A549 (cell line): ENCODE measurements around the gene FOXD3. TPM values are rescaled to one million over a fixed set of nuclear protein-coding genes. Genes with fewer than 3 reads are reported as not detected.

Experiments
- ATAC-seq, 2 experiments: fragments of 200-7000 bp in 1 of 2; fragments of >200 bp in 1 of 2; cut with Nextera tagmentation in 1 of 2; cut with Tn5 transposase in 1 of 2; 3 replicates each; pipeline versions ENCODE4 v1.8.0 to v1.9.1; 2018 to 2020; ENCODE audit warnings: mild to moderate bottlenecking in 1 of 2, moderate library complexity in 1 of 2
- CTCF ChIA-PET: fragments of 300-600 bp; sonication (Branson Sonifier 250); formaldehyde crosslinking; extraction: SDS; loops from one replicate; lab custom pipeline; 2021; ENCODE audit warnings: antibody characterized with exemption, inconsistent platforms; lab: Yijun Ruan, JAX
- POLR2A ChIA-PET: fragments of 350-600 bp; formaldehyde crosslinking; extraction: SDS; loops from one replicate; lab custom pipeline; 2021; ENCODE audit warnings: antibody characterized with exemption, inconsistent platforms; lab: Yijun Ruan, JAX
- DNase-seq, 2 experiments: peaks; one replicate each; pipeline versions ENCODE4 v3.0.0 to v3.0.0-alpha.2; 2011 to 2016; ENCODE audit warnings: low read depth in 1 of 2, low spot score in 1 of 2
- FAIRE-seq: peaks from 2 replicates; lab custom pipeline; 2011; peaks lifted over from hg19 to GRCh38; lab: Jason Lieb, UNC
- H3K27ac ChIP-seq, 2 experiments: fragments of >200 bp; sonication (Bioruptor Twin); formaldehyde crosslinking; 3 replicates each; pipeline ENCODE4 v1.5.1; 2016 to 2017
- H3K4me1 ChIP-seq: fragments of >200 bp; sonication (Bioruptor Twin); formaldehyde crosslinking; 3 replicates; pipeline ENCODE4 v1.6.1; 2016
- H3K4me2 ChIP-seq: fragments of >200 bp; sonication (Bioruptor Twin); formaldehyde crosslinking; 3 replicates; pipeline ENCODE4 v1.6.1; 2016
- H3K4me3 ChIP-seq: fragments of >200 bp; sonication (Bioruptor Twin); formaldehyde crosslinking; 3 replicates; pipeline ENCODE4 v1.5.1; 2016
- H3K9me3 ChIP-seq: fragments of >200 bp; sonication (Bioruptor Twin); formaldehyde crosslinking; 3 replicates; pipeline ENCODE4 v1.6.1; 2016
- BHLHE40 ChIP-seq: IDR thresholded peaks from 2 replicates; pipeline ENCODE4 v1.6.1; 2012; ENCODE audit warnings: low read depth, low read length, inconsistent platforms
- CHD4 ChIP-seq: fragments of 200-600 bp; sonication (generic); IDR thresholded peaks from 2 replicates; pipeline ENCODE4 v1.6.1; 2016; ENCODE audit warnings: antibody characterized with exemption, mild to moderate bottlenecking, borderline replicate concordance
- EHF ChIP-seq: fragments of 250-450 bp; sonication (Bioruptor Pico); IDR thresholded peaks from 2 replicates; pipeline ENCODE4 v1.5.0; 2020; ENCODE audit warnings: mild to moderate bottlenecking
- FOSL2 ChIP-seq, 2 experiments: fragments of 450-650 bp in 1 of 2; fragments of >200 bp in 1 of 2; sonication (Bioruptor Twin) in 1 of 2; formaldehyde crosslinking; IDR thresholded peaks; 2 replicates each; pipeline versions ENCODE4 v1.5.0 to v1.6.1; 2016 to 2020; ENCODE audit warnings: mild to moderate bottlenecking in 1 of 2, moderate library complexity in 1 of 2
- HEYL ChIP-seq: fragments of 250-450 bp; sonication (Bioruptor Pico); IDR thresholded peaks from 2 replicates; pipeline ENCODE4 v1.8.0; 2021; ENCODE audit warnings: mild to moderate bottlenecking, moderate library complexity
- JUN ChIP-seq, 2 experiments: fragments of >200 bp; sonication (Bioruptor Twin); formaldehyde crosslinking; IDR thresholded peaks; 2 replicates in 1 of 2; 3 replicates in 1 of 2; pipeline ENCODE4 v1.6.1; 2016 to 2017
- MAFK ChIP-seq: fragments of 450-650 bp; IDR thresholded peaks from 2 replicates; pipeline ENCODE4 v1.6.1; 2014; ENCODE audit not compliant: partially characterized antibody
- MYC ChIP-seq: IDR thresholded peaks from 2 replicates; pipeline ENCODE4 v1.6.1; 2012; ENCODE audit warnings: mild to moderate bottlenecking, inconsistent platforms, low read length, improper control_type of control experiment, borderline replicate concordance
- NFE2L2 ChIP-seq: fragments of 150-350 bp; conservative IDR thresholded peaks from 2 replicates; pipeline ENCODE4 v1.6.1; 2014; ENCODE audit warnings: low read length
- NPAS2 ChIP-seq: fragments of 250-450 bp; sonication (Bioruptor Pico); IDR thresholded peaks from 2 replicates; pipeline ENCODE4 v1.8.0; 2022; ENCODE audit warnings: mild to moderate bottlenecking, moderate library complexity, borderline replicate concordance
- NR3C1 ChIP-seq: fragments of >200 bp; sonication (Bioruptor Twin); formaldehyde crosslinking; IDR thresholded peaks from 3 replicates; pipeline ENCODE4 v1.6.1; 2017
- RFX5 ChIP-seq: fragments of 450-650 bp; IDR thresholded peaks from 2 replicates; pipeline ENCODE4 v1.7.1; 2014; ENCODE audit warnings: antibody characterized with exemption, mild to moderate bottlenecking, moderate library complexity
- RNF2 ChIP-seq: fragments of 200-600 bp; sonication (generic); IDR thresholded peaks from 2 replicates; pipeline ENCODE4 v1.6.1; 2016; ENCODE audit warnings: low read depth, mild to moderate bottlenecking, antibody characterized with exemption, moderate library complexity, borderline replicate concordance
- TFCP2L1 ChIP-seq: fragments of 250-450 bp; sonication (Bioruptor Pico); IDR thresholded peaks from 2 replicates; pipeline ENCODE4 v1.5.0; 2021; ENCODE audit warnings: mild to moderate bottlenecking
- ZC3H11A ChIP-seq: fragments of 450-650 bp; IDR thresholded peaks from 2 replicates; pipeline ENCODE4 v1.6.1; 2014; ENCODE audit warnings: antibody characterized with exemption, mild to moderate bottlenecking
- WGBS: methylation state at CpG from one replicate; pipeline ENCODE4 v1.1.6; 2017; ENCODE audit errors: missing lambda C conversion rate; 5-methylcytosine and 5-hydroxymethylcytosine counted together
- polyA plus RNA-seq, 4 experiments: library from polyadenylated mRNA; depleted of rRNA in 3 of 4; stranded (reverse); fragments of >200 nt; fragmentation: RNase III in 1 of 4; extraction: RNeasy Plus Mini Kit Qiagen cat#74134 plus additional on column Dnase treatment in 1 of 4; gene quantifications; 2 replicates in 3 of 4; 3 replicates in 1 of 4; pipeline ENCODE4 v1.2.3, GENCODE V29; 2011 to 2017
- TF ChIP-seq, protein P1 (sequence below): fragments of 250-450 bp; sonication (Bioruptor Pico); IDR thresholded peaks from 2 replicates; pipeline ENCODE4 v1.5.0; 2021; ENCODE audit warnings: mild to moderate bottlenecking, moderate library complexity, borderline replicate concordance
- TF ChIP-seq, protein P2 (sequence below): IDR thresholded peaks from 2 replicates; pipeline ENCODE4 v1.6.1; 2012
- TF ChIP-seq, protein P3 (sequence below): fragments of 150-350 bp; IDR thresholded peaks from 2 replicates; pipeline ENCODE4 v1.6.1; 2014; ENCODE audit warnings: low read depth, mild to moderate bottlenecking, low read length
- TF ChIP-seq, protein P4 (sequence below): fragments of 450-650 bp; IDR thresholded peaks from 2 replicates; pipeline ENCODE4 v1.6.1; 2014; ENCODE audit warnings: antibody characterized with exemption
- TF ChIP-seq, protein P5 (sequence below): IDR thresholded peaks from 2 replicates; pipeline ENCODE4 v1.6.1; 2012
- TF ChIP-seq, protein P6 (sequence below): IDR thresholded peaks from 2 replicates; pipeline ENCODE4 v1.6.1; 2012; ENCODE audit warnings: low read depth, borderline replicate concordance

FOXD3 gene
- polyA plus RNA-seq, 2 of the 4 experiments (the other 2 are of a cell fraction): 0.09 to 0.34 TPM

DNA sequence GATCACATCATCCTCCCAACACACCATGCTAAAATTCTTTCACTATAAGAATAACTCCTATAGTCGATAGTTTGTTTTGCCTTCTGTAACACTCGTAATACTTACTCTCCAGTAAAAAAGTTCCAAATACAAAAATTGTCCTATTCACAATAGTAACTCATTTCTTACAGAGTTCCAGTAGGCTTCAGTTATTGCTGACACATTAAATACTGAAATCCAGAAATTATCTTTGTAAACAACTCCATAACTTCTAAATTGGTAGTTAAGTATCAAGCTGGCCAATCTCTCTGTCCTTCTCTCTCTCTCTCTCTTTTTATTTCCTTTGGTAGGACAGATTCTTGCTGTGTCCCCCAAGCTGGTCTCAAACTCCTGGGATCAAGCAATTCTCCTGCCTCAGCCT, 49.6 kb upstream of the FOXD3 start (continued):
- TF ChIP-seq, protein P1, sequence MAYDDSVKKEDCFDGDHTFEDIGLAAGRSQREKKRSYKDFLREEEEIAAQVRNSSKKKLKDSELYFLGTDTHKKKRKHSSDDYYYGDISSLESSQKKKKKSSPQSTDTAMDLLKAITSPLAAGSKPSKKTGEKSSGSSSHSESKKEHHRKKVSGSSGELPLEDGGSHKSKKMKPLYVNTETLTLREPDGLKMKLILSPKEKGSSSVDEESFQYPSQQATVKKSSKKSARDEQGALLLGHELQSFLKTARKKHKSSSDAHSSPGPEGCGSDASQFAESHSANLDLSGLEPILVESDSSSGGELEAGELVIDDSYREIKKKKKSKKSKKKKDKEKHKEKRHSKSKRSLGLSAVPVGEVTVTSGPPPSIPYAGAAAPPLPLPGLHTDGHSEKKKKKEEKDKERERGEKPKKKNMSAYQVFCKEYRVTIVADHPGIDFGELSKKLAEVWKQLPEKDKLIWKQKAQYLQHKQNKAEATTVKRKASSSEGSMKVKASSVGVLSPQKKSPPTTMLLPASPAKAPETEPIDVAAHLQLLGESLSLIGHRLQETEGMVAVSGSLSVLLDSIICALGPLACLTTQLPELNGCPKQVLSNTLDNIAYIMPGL (CRISPR knock-in tag): no peak
- TF ChIP-seq EHF: no peak

DNA sequence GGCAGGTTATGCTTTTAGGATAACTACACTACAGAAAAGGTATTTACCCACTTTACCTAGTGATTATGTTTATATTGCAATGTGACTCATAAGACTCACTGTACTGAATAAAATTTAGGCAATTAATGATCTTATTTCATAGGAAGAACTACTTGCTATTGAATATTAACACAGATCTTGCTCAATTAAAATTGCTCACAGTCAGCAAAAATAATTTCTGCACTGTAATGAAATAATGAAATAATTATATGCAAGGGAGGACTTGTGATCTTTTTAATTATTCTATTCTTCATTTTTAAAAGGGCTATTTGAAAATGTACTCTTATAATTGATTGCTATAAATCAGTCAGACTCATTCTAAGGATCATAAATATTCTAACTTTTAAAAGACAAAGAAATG, 48.0 kb upstream of the FOXD3 start:
- TF ChIP-seq, protein P2, sequence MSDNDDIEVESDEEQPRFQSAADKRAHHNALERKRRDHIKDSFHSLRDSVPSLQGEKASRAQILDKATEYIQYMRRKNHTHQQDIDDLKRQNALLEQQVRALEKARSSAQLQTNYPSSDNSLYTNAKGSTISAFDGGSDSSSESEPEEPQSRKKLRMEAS: no peak
- TF ChIP-seq, protein P3, sequence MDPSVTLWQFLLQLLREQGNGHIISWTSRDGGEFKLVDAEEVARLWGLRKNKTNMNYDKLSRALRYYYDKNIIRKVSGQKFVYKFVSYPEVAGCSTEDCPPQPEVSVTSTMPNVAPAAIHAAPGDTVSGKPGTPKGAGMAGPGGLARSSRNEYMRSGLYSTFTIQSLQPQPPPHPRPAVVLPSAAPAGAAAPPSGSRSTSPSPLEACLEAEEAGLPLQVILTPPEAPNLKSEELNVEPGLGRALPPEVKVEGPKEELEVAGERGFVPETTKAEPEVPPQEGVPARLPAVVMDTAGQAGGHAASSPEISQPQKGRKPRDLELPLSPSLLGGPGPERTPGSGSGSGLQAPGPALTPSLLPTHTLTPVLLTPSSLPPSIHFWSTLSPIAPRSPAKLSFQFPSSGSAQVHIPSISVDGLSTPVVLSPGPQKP: no peak
- no peak for TF ChIP-seq ZC3H11A
- TF ChIP-seq NPAS2 (CRISPR knock-in tag): no peak
- peak; percentile 75 for TF ChIP-seq MAFK
- Histone ChIP-seq H3K4me2 (no peak overlapping the region), H3K27ac (no peak overlapping the region), H3K4me3 (no peak overlapping the region), H3K9me3 (no peaks in the 10 kb centered on the region), H3K4me1 (no peaks in the 10 kb centered on the region)
- FAIRE-seq (no peak), DNase-seq (no peak), ATAC-seq (no peak)
- ChIA-PET POLR2A (no interaction called here), CTCF (no interaction called here)

DNA sequence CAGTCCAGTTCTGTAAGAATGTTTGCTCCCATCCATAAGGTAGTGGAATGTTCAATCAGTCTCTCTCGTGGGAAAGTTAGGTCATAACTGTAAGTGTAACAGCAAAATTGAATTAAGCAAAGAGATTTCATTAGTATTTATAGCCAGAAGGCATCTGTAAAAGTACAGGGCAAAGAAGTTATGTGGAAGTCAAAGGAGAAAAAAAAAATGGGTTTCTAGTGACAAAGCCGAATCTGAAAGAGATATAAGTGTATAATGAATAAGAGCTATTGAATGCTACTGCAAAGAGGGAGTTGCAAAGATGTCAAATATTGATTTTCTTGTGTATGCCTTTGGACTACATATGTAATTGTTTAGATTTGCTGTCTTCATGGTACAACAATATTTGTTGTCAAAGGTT, 47.4 kb upstream of the FOXD3 start:
- Histone ChIP-seq H3K4me1 (no peaks in the 10 kb centered on the region), H3K27ac (no peak overlapping the region), H3K4me2 (no peak overlapping the region), H3K4me3 (no peak overlapping the region), H3K9me3 (no peaks in the 10 kb centered on the region)
- no peak for ATAC-seq
- 10% methylated on average over 2 of the region's 2 CpGs for WGBS
- TF ChIP-seq CHD4: no peak
- TF ChIP-seq BHLHE40: no peak
- TF ChIP-seq ZC3H11A: no peak
- no peak for TF ChIP-seq NR3C1
- no peak for TF ChIP-seq HEYL (CRISPR knock-in tag)
- no peak for TF ChIP-seq EHF
- TF ChIP-seq, protein P4, sequence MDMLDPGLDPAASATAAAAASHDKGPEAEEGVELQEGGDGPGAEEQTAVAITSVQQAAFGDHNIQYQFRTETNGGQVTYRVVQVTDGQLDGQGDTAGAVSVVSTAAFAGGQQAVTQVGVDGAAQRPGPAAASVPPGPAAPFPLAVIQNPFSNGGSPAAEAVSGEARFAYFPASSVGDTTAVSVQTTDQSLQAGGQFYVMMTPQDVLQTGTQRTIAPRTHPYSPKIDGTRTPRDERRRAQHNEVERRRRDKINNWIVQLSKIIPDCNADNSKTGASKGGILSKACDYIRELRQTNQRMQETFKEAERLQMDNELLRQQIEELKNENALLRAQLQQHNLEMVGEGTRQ: no peak
- CTCF ChIA-PET: no interaction called here
- FAIRE-seq: no peak
- POLR2A ChIA-PET: no interaction called here
- no peak for DNase-seq

DNA sequence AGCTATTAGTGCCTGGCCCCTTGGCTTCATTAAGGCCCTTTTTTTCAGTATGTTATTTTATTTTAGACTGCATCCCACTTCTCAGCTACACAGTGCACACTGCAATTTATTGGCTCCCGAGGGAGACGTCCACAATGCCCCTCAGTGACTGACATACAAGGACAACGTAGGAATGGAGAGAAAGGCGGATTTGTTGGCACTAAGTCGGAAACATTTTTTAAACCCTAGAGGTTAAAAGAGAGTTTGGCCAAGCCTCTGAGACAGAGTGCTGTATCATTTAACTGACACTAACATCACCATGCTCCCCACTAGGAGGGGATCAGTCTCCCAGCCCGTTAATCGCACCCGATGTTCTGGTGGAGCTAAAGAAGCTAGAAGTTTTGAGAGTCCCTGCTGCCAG, 45.7 kb upstream of the FOXD3 start:
- H3K4me2 ChIP-seq: no peak overlapping the region
- H3K27ac ChIP-seq: no peak overlapping the region
- ChIA-PET POLR2A (no interaction called here), CTCF (no interaction called here)
- ATAC-seq (no peak), FAIRE-seq (no peak), DNase-seq (no peak)
- 69% methylated on average over 8 of the region's 8 CpGs for WGBS
- H3K4me3 ChIP-seq: no peak overlapping the region
- TF ChIP-seq, protein P5, sequence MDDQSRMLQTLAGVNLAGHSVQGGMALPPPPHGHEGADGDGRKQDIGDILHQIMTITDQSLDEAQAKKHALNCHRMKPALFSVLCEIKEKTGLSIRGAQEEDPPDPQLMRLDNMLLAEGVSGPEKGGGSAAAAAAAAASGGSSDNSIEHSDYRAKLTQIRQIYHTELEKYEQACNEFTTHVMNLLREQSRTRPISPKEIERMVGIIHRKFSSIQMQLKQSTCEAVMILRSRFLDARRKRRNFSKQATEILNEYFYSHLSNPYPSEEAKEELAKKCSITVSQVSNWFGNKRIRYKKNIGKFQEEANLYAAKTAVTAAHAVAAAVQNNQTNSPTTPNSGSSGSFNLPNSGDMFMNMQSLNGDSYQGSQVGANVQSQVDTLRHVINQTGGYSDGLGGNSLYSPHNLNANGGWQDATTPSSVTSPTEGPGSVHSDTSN: no peak
- TF ChIP-seq NFE2L2: no peak
- TF ChIP-seq, protein P2: no peak
- TF ChIP-seq RNF2: no peak
- no peak for TF ChIP-seq ZC3H11A
- TF ChIP-seq FOSL2 (IDR thresholded peaks at IDR 0.05): no peak
- no peak for TF ChIP-seq FOSL2 (CRISPR knock-in tag; IDR thresholded peaks at IDR 0.05)
- no peak for TF ChIP-seq MYC
- TF ChIP-seq TFCP2L1 (CRISPR knock-in tag): no peak
- TF ChIP-seq HEYL (CRISPR knock-in tag): no peak
- TF ChIP-seq, protein P6, sequence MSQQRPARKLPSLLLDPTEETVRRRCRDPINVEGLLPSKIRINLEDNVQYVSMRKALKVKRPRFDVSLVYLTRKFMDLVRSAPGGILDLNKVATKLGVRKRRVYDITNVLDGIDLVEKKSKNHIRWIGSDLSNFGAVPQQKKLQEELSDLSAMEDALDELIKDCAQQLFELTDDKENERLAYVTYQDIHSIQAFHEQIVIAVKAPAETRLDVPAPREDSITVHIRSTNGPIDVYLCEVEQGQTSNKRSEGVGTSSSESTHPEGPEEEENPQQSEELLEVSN: no peak
- no peak for TF ChIP-seq JUN (IDR thresholded peaks at IDR 0.05)
- no peak for TF ChIP-seq MAFK
- TF ChIP-seq RFX5: no peak
- TF ChIP-seq, protein P4: no peak
- H3K4me1 ChIP-seq: no peaks in the 10 kb centered on the region
- no peaks in the 10 kb centered on the region for H3K9me3 ChIP-seq
